Measurements from ENCODE around the gene KLHL40. TPM values are rescaled to one million over a fixed set of nuclear protein-coding genes. Genes with fewer than 3 reads are reported as not detected.

The KLHL40 gene
- total and polyA plus RNA-seq, 10 of the 15 experiments (the other 5 are each of a cell fraction or from before 2014, with no cell fraction given) = not detected

DNA sequence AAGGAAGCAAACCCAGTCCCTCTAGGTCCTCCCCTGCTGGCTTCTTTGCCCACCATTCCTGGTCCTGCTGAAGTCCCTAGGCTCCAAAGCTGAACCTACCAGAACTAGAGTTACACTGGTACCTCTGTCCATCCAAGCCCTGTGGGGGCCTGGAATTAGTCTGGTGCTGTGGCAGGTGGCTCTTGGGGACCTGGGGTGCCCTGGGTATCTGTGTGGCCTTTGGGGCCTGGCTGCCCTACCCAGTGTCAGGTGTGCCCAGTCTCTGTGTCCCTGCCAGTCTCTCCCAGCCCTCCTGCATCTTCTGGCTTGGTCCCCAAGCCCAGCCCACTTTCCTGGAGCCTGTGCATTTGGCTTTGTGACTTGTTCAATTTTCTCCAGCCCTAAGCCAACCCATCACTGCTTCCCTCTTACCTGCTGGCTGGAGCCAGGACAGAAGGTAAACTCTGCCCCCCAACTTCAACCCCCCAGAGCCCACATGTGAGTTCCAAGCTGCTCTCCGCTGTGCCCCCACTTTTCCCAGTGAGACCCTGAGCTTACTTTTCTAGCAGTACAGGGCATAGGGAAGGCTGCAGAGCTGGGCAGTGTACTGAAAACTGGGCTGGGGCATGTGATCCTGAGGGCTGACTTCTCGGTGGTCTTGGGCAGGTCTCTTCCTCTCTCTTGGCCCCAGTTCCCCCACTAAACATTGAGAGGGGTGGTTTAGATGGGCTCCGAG lies 45.5 kb downstream of the KLHL40 start:
- H3K9me3 ChIP-seq (replicated peaks; ENCODE audit: control insufficient read depth, insufficient read depth, low read length) = no peaks in the 10 kb centered on the region
- H3K4me3 ChIP-seq = no peak overlapping the region
- ATAC-seq (no peak), DNase-seq (ENCODE audit: low read depth, low spot score) (no peak), FAIRE-seq (no peak)
- no peaks in the 10 kb centered on the region; a peak in 1 of 4 replicates for H3K27me3 ChIP-seq (replicated peaks in 1 of 2; ENCODE audit: control insufficient read depth in 2 of 2, insufficient read depth in 2 of 2, low read length in 1 of 2)
- in situ Hi-C loops (cut with MboI) (no loop called here), intact Hi-C loops (cut with micrococcal nuclease; ENCODE audit: unreplicated experiment) (no loop called here)
- ChIA-PET SMC1A (ENCODE audit: uncharacterized antibody, unreplicated experiment) (no interaction called here), RAD21 (ENCODE audit: unreplicated experiment) (no interaction called here), POLR2A (no interaction called here), CTCF (interaction anchor here (0.6 kb wide), 2 partner anchors 147 to 1045 kb away, joined by 4 read pairs; no protein-coding TSS in a partner anchor)
- no peak overlapping the region for H3K4me2 ChIP-seq (ENCODE audit: control insufficient read depth, insufficient read depth)
- H4K20me1 ChIP-seq (ENCODE audit: control insufficient read depth, insufficient read depth) = no peaks in the 10 kb centered on the region
- H2AFZ ChIP-seq (ENCODE audit: control insufficient read depth, low read depth, low read length) = no peak overlapping the region
- H3K9ac ChIP-seq (ENCODE audit: control insufficient read depth, insufficient read depth, low read length) = no peak overlapping the region
- H3K27ac ChIP-seq (ENCODE audit: control insufficient read depth, insufficient read depth) = no peak overlapping the region
- no TSS peak for BruUV-seq (replicated peaks)
- no peaks in the 10 kb centered on the region for H3K4me1 ChIP-seq (ENCODE audit: control insufficient read depth, insufficient read depth, low read length)
- H3K79me2 ChIP-seq (ENCODE audit: control insufficient read depth, insufficient read depth, low read length) = no peaks in the 10 kb centered on the region
- WGBS (ENCODE audit: insufficient coverage, insufficient replicate concordance, low lambda C conversion rate, missing lambda C conversion rate) = 2% methylated on average over 3 of the region's 3 CpGs
- H3K36me3 ChIP-seq (ENCODE audit: control insufficient read depth in 2 of 2, insufficient read depth in 2 of 2, low read length in 1 of 2) = no peaks in the 10 kb centered on the region
- TF ChIP-seq ATF7 (IDR thresholded peaks at IDR 0.05; ENCODE audit: low read depth) = no peak
- TF ChIP-seq, protein P1, sequence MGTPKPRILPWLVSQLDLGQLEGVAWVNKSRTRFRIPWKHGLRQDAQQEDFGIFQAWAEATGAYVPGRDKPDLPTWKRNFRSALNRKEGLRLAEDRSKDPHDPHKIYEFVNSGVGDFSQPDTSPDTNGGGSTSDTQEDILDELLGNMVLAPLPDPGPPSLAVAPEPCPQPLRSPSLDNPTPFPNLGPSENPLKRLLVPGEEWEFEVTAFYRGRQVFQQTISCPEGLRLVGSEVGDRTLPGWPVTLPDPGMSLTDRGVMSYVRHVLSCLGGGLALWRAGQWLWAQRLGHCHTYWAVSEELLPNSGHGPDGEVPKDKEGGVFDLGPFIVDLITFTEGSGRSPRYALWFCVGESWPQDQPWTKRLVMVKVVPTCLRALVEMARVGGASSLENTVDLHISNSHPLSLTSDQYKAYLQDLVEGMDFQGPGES (IDR thresholded peaks at IDR 0.05) = no peak
- no peak for TF ChIP-seq ZNF384 (IDR thresholded peaks at IDR 0.05; ENCODE audit: borderline replicate concordance, low read depth, low read length)
- no peak for TF ChIP-seq EP300 (IDR thresholded peaks at IDR 0.05; ENCODE audit: borderline replicate concordance in 1 of 2, control insufficient read depth in 1 of 2, low read depth in 2 of 2, low read length in 2 of 2)
- TF ChIP-seq, protein P2, sequence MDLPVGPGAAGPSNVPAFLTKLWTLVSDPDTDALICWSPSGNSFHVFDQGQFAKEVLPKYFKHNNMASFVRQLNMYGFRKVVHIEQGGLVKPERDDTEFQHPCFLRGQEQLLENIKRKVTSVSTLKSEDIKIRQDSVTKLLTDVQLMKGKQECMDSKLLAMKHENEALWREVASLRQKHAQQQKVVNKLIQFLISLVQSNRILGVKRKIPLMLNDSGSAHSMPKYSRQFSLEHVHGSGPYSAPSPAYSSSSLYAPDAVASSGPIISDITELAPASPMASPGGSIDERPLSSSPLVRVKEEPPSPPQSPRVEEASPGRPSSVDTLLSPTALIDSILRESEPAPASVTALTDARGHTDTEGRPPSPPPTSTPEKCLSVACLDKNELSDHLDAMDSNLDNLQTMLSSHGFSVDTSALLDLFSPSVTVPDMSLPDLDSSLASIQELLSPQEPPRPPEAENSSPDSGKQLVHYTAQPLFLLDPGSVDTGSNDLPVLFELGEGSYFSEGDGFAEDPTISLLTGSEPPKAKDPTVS (IDR thresholded peaks at IDR 0.05; ENCODE audit: low read depth, low read length) = no peak
- TF ChIP-seq, protein P3, sequence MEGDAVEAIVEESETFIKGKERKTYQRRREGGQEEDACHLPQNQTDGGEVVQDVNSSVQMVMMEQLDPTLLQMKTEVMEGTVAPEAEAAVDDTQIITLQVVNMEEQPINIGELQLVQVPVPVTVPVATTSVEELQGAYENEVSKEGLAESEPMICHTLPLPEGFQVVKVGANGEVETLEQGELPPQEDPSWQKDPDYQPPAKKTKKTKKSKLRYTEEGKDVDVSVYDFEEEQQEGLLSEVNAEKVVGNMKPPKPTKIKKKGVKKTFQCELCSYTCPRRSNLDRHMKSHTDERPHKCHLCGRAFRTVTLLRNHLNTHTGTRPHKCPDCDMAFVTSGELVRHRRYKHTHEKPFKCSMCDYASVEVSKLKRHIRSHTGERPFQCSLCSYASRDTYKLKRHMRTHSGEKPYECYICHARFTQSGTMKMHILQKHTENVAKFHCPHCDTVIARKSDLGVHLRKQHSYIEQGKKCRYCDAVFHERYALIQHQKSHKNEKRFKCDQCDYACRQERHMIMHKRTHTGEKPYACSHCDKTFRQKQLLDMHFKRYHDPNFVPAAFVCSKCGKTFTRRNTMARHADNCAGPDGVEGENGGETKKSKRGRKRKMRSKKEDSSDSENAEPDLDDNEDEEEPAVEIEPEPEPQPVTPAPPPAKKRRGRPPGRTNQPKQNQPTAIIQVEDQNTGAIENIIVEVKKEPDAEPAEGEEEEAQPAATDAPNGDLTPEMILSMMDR (IDR thresholded peaks at IDR 0.05 in 2 of 3, conservative IDR thresholded peaks at IDR 0.05 in 1 of 3; ENCODE audit: control insufficient read depth in 2 of 3, extremely low read depth in 1 of 3, insufficient read depth in 1 of 3, low read depth in 3 of 3, low read length in 3 of 3) = no peak
- no peak for TF ChIP-seq IRF4 (IDR thresholded peaks at IDR 0.05; ENCODE audit: low read depth, low read length)
- no peak for TF ChIP-seq POLR2AphosphoS2 (IDR thresholded peaks at IDR 0.05; ENCODE audit: low read depth, low read length)
- TF ChIP-seq POLR2A (IDR thresholded peaks at IDR 0.05; ENCODE audit: low read depth, low read length) = no peak
- TF ChIP-seq NR2F1 (conservative IDR thresholded peaks at IDR 0.05) = no peak
- TF ChIP-seq, protein P4, sequence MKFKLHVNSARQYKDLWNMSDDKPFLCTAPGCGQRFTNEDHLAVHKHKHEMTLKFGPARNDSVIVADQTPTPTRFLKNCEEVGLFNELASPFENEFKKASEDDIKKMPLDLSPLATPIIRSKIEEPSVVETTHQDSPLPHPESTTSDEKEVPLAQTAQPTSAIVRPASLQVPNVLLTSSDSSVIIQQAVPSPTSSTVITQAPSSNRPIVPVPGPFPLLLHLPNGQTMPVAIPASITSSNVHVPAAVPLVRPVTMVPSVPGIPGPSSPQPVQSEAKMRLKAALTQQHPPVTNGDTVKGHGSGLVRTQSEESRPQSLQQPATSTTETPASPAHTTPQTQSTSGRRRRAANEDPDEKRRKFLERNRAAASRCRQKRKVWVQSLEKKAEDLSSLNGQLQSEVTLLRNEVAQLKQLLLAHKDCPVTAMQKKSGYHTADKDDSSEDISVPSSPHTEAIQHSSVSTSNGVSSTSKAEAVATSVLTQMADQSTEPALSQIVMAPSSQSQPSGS (IDR thresholded peaks at IDR 0.05; ENCODE audit: low read length) = no peak
- no peak for TF ChIP-seq SMAD5 (IDR thresholded peaks at IDR 0.05; ENCODE audit: low read depth)
